Measurements from ENCODE around the gene RUNDC1.
"Not testable (repeated sequence)": the region's sequence is repeated elsewhere in the genome, so short reads cannot be mapped to it uniquely, and the experiment has no call there.

RUNDC1 gene

GRCh38 chr17:42980274-42980765 is at the start of gene RUNDC1:
Gene RUNDC1, plus strand, starts transcription at chr17:42980565. Its CDS starts 12 bp downstream, at chr17:42980577.
- DNase-seq: peak; percentile 81

GRCh38 chr17:42937712-42938596 is 42.4 kb upstream of the RUNDC1 start:
- peak; percentile 72 for DNase-seq

GRCh38 chr17:42944211-42944610 is 36.2 kb upstream of the RUNDC1 start:
- no peak for DNase-seq

GRCh38 chr17:42946812-42947211 is 33.6 kb upstream of the RUNDC1 start:
- DNase-seq: no peak

GRCh38 chr17:42950044-42950783 is 30.2 kb upstream of the RUNDC1 start:
- no peak for DNase-seq

GRCh38 chr17:42953669-42954068 is 26.7 kb upstream of the RUNDC1 start:
- no peak for DNase-seq

- peak; percentile 94 for DNase-seq
These were observed 16.0 kb upstream of the RUNDC1 start, which contains the start of gene AARSD1 for GRCh38 chr17:42964161-42964932. Gene AARSD1, minus strand, starts transcription at chr17:42964454. Its CDS starts 14 bp downstream, at chr17:42964440.

- no peak for DNase-seq
These were observed 12.4 kb upstream of the RUNDC1 start for GRCh38 chr17:42967925-42968324.

- DNase-seq: no peak
These were observed 11.3 kb upstream of the RUNDC1 start for GRCh38 chr17:42969001-42969581.

GRCh38 chr17:42971589-42971988 is 8.8 kb upstream of the RUNDC1 start:
- DNase-seq: no peak

- DNase-seq: not testable (repeated sequence)
These were observed 7.0 kb upstream of the RUNDC1 start for GRCh38 chr17:42973323-42973722.

- DNase-seq: no peak
These were observed 5.1 kb upstream of the RUNDC1 start for GRCh38 chr17:42975265-42975664.

GRCh38 chr17:42975701-42976100 is 4.7 kb upstream of the RUNDC1 start:
- not testable (repeated sequence) for DNase-seq

- DNase-seq: peak; percentile 78
These were observed 673 bp upstream of the RUNDC1 start, which contains the start of gene PTGES3L for GRCh38 chr17:42979511-42980273. Gene PTGES3L, minus strand, starts transcription at chr17:42980080. Its CDS starts 27 bp downstream, at chr17:42980053.

- DNase-seq: peak; percentile 15
These were observed 517 bp downstream of the RUNDC1 start for GRCh38 chr17:42980766-42981397.

- no peak for DNase-seq
These were observed 1.9 kb downstream of the RUNDC1 start for GRCh38 chr17:42982266-42982665.

- DNase-seq: no peak
These were observed 4.9 kb downstream of the RUNDC1 start for GRCh38 chr17:42985225-42985624.

GRCh38 chr17:42989141-42989540 is 8.8 kb downstream of the RUNDC1 start:
- no peak for DNase-seq

- DNase-seq: no peak
These were observed 9.6 kb downstream of the RUNDC1 start for GRCh38 chr17:42989726-42990652.

- DNase-seq: no peak
These were observed 11.1 kb downstream of the RUNDC1 start for GRCh38 chr17:42991471-42991870.

Measured in NCI-H2227 treated with DMSO at 0.1 percent for 48 hours (cell line).